ENCODE results near the gene STAB2. TPM values are rescaled to one million over a fixed set of nuclear protein-coding genes. Genes with fewer than 3 reads are reported as not detected.

Gene STAB2
- total RNA-seq, 1 donor from 2014 or later: not detected

- H3K4me3 Mint-ChIP-seq (ENCODE audit: unreplicated experiment): no peak overlapping the region
- DNase-seq (ENCODE audit: extremely low spot score, unreplicated experiment): no peak
- TF ChIP-seq CTCF (IDR thresholded peaks at IDR 0.05): no peak
- H3K27ac Mint-ChIP-seq (ENCODE audit: unreplicated experiment): no peak overlapping the region
- no peaks in the 10 kb centered on the region for H3K27me3 Mint-ChIP-seq (ENCODE audit: unreplicated experiment)
- peaks cover 33% of the 10 kb centered on the region for H3K36me3 Mint-ChIP-seq (ENCODE audit: unreplicated experiment)
- peaks cover 13% of the 10 kb centered on the region for H3K4me1 Mint-ChIP-seq (ENCODE audit: unreplicated experiment)
- H3K9me3 Mint-ChIP-seq (ENCODE audit: unreplicated experiment): no peaks in the 10 kb centered on the region
Observed at GRCh38 chr12:103782399-103782798, 195.3 kb downstream of the STAB2 start.

- no peak for TF ChIP-seq CTCF (IDR thresholded peaks at IDR 0.05)
- H3K9me3 Mint-ChIP-seq (ENCODE audit: unreplicated experiment): no peaks in the 10 kb centered on the region
- no peaks in the 10 kb centered on the region for H3K27me3 Mint-ChIP-seq (ENCODE audit: unreplicated experiment)
- no peak for DNase-seq (ENCODE audit: extremely low spot score, unreplicated experiment)
- H3K4me1 Mint-ChIP-seq (ENCODE audit: unreplicated experiment): peaks cover 13% of the 10 kb centered on the region
- H3K4me3 Mint-ChIP-seq (ENCODE audit: unreplicated experiment): no peak overlapping the region
- H3K27ac Mint-ChIP-seq (ENCODE audit: unreplicated experiment): no peak overlapping the region
- H3K36me3 Mint-ChIP-seq (ENCODE audit: unreplicated experiment): peaks cover 23% of the 10 kb centered on the region
Observed at GRCh38 chr12:103783744-103784664, 196.9 kb downstream of the STAB2 start.

GRCh38 chr12:103785243-103786031, 198.4 kb downstream of the STAB2 start:
- peaks cover 2% of the 10 kb centered on the region for H3K4me1 Mint-ChIP-seq (ENCODE audit: unreplicated experiment)
- no peak for TF ChIP-seq CTCF (IDR thresholded peaks at IDR 0.05)
- peaks cover 16% of the 10 kb centered on the region for H3K36me3 Mint-ChIP-seq (ENCODE audit: unreplicated experiment)
- no peak overlapping the region for H3K27ac Mint-ChIP-seq (ENCODE audit: unreplicated experiment)
- H3K4me3 Mint-ChIP-seq (ENCODE audit: unreplicated experiment): no peak overlapping the region
- H3K9me3 Mint-ChIP-seq (ENCODE audit: unreplicated experiment): no peaks in the 10 kb centered on the region
- no peaks in the 10 kb centered on the region for H3K27me3 Mint-ChIP-seq (ENCODE audit: unreplicated experiment)
- no peak for DNase-seq (ENCODE audit: extremely low spot score, unreplicated experiment)

GRCh38 chr12:103786201-103786600, 199.1 kb downstream of the STAB2 start:
- no peak for DNase-seq (ENCODE audit: extremely low spot score, unreplicated experiment)
- Mint-ChIP-seq H3K9me3 (ENCODE audit: unreplicated experiment) (no peaks in the 10 kb centered on the region), H3K36me3 (ENCODE audit: unreplicated experiment) (peaks cover 16% of the 10 kb centered on the region), H3K4me3 (ENCODE audit: unreplicated experiment) (no peak overlapping the region), H3K27me3 (ENCODE audit: unreplicated experiment) (no peaks in the 10 kb centered on the region), H3K4me1 (ENCODE audit: unreplicated experiment) (peaks cover 2% of the 10 kb centered on the region), H3K27ac (ENCODE audit: unreplicated experiment) (no peak overlapping the region)
- TF ChIP-seq CTCF (IDR thresholded peaks at IDR 0.05): no peak
